Left ventricle myocardium superior (tissue), 1 donor: Measurements from ENCODE around the gene PLAU. TPM values are rescaled to one million over a fixed set of nuclear protein-coding genes. Genes with fewer than 3 reads are reported as not detected.
"Not testable (repeated sequence)": the region's sequence is repeated elsewhere in the genome, so short reads cannot be mapped to it uniquely, and the experiment has no call there.

Experiments used
- ATAC-seq: fragments of 200-7000 bp; cut with Tn5 transposase; one replicate; pipeline ENCODE4 v1.9.1; 2020; ENCODE audit warnings: mild to moderate bottlenecking, moderate library complexity
- DNase-seq: peaks from one replicate; pipeline ENCODE4 v3.0.0-alpha.2; 2020
- intact Hi-C: fragments of 100-400 bp; cut with micrococcal nuclease; formaldehyde crosslinking; loops from one replicate; pipeline ENCODE4 v1.11.0; 2022
- total RNA-seq: library from RNA; stranded (reverse); fragmentation: NEBNext Ultra II Directional; extraction: Animal tissue kit (Norgen Biotek cat#: 25700); gene quantifications from one replicate; pipeline ENCODE4 v1.2.1, GENCODE V29; 2021
- donor health status: DM: no; HTN: yes; CAD: no; lungs with severe emphysema.

The PLAU gene
- total RNA-seq, 1 donor from 2014 or later = 6.6 TPM

DNA sequence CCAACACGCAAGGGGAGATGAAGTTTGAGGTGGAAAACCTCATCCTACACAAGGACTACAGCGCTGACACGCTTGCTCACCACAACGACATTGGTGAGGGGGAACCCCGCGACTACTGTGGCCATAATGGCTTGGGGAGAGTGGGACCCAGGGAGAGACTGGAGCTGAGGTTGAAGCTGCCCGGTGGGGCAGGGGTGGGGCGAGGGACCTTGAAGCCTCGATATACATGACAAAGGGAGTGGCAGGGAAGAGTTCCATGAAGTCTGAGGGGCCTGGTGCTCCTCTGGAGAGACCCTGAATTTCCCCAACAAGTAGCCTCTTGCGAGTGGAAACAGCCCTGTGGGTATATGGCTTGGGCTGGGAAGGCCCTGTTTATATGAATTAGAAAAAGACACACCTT is 3.1 kb downstream of the PLAU start:
- DNase-seq (no peak), ATAC-seq (no peak)
- intact Hi-C loops = no loop called here

- DNase-seq = no peak
- intact Hi-C loops = no loop called here
- ATAC-seq = no peak
Observed at GRCh38 chr10:73915206-73915851, 4.4 kb downstream of the PLAU start.

DNA sequence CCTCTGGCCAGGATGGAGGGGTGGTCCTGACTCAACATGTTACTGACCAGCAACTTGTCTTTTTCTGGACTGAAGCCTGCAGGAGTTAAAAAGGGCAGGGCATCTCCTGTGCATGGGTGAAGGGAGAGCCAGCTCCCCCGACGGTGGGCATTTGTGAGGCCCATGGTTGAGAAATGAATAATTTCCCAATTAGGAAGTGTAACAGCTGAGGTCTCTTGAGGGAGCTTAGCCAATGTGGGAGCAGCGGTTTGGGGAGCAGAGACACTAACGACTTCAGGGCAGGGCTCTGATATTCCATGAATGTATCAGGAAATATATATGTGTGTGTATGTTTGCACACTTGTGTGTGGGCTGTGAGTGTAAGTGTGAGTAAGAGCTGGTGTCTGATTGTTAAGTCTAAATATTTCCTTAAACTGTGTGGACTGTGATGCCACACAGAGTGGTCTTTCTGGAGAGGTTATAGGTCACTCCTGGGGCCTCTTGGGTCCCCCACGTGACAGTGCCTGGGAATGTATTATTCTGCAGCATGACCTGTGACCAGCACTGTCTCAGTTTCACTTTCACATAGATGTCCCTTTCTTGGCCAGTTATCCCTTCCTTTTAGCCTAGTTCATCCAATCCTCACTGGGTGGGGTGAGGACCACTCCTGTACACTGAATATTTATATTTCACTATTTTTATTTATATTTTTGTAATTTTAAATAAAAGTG is 6.0 kb downstream of the PLAU start:
- no peak for DNase-seq
- intact Hi-C loops = no loop called here
- peak; percentile 39 for ATAC-seq

GRCh38 chr10:73917566-73918305 is 6.8 kb downstream of the PLAU start:
- intact Hi-C loops = no loop called here
- ATAC-seq (no peak), DNase-seq (no peak)

- intact Hi-C loops, ATAC-seq, DNase-seq: not testable (repeated sequence)
Observed at GRCh38 chr10:73919481-73919880, 8.5 kb downstream of the PLAU start.

- ATAC-seq (peak; percentile 89), DNase-seq (peak; percentile 66)
- intact Hi-C loops = no loop called here
Observed at GRCh38 chr10:73920089-73920488, 9.2 kb downstream of the PLAU start.

- no peak for DNase-seq
- intact Hi-C loops = no loop called here
- ATAC-seq = no peak
Observed at GRCh38 chr10:73922007-73922863, 11.3 kb downstream of the PLAU start.

GRCh38 chr10:73922864-73923133 is 11.9 kb downstream of the PLAU start:
- ATAC-seq (no peak), DNase-seq (no peak)
- intact Hi-C loops = no loop called here

DNA sequence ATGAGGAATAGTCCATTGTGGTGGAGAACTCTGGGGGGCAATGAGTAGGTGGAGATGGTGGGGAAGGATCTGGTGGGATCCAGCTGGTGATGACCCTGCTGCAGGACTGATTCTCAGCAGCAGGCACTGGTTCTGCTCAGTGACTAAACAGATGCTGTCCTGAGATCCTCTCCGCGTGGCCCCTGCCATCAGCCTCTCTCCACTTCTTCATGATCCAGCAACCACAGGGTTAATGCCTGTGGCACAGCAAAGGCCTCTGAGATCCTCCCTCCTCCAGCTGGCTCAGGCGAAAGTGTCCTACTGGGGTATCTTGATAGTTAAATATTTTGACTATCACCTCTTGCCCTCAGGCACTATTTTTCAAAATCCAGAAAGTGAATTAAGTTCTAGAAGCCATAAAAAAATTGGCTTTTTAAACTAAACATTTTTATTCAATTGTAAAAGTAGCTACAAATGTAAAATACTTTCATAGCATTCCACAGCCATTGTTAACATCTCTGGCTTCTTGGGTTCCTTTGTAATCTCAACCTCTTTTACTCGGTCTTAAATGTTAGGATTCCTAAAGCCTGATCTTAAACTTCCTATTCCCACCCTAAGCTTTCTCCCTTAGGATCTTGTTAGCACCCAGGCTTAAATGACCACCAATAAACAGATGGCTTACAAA is 13.1 kb downstream of the PLAU start:
- intact Hi-C loops = no loop called here
- no peak for DNase-seq
- ATAC-seq = no peak

GRCh38 chr10:73924935-73925334 is 14.0 kb downstream of the PLAU start:
- DNase-seq = no peak
- no peak for ATAC-seq
- intact Hi-C loops = no loop called here

GRCh38 chr10:73925539-73925938 is 14.6 kb downstream of the PLAU start:
- intact Hi-C loops = no loop called here
- no peak for ATAC-seq
- DNase-seq = no peak

- ATAC-seq (peak; percentile 51), DNase-seq (no peak)
- intact Hi-C loops = no loop called here
Observed at GRCh38 chr10:73926152-73926764, 15.3 kb downstream of the PLAU start.

GRCh38 chr10:73930630-73931327 is 19.8 kb downstream of the PLAU start:
- ATAC-seq, DNase-seq, intact Hi-C loops: not testable (repeated sequence)

DNA sequence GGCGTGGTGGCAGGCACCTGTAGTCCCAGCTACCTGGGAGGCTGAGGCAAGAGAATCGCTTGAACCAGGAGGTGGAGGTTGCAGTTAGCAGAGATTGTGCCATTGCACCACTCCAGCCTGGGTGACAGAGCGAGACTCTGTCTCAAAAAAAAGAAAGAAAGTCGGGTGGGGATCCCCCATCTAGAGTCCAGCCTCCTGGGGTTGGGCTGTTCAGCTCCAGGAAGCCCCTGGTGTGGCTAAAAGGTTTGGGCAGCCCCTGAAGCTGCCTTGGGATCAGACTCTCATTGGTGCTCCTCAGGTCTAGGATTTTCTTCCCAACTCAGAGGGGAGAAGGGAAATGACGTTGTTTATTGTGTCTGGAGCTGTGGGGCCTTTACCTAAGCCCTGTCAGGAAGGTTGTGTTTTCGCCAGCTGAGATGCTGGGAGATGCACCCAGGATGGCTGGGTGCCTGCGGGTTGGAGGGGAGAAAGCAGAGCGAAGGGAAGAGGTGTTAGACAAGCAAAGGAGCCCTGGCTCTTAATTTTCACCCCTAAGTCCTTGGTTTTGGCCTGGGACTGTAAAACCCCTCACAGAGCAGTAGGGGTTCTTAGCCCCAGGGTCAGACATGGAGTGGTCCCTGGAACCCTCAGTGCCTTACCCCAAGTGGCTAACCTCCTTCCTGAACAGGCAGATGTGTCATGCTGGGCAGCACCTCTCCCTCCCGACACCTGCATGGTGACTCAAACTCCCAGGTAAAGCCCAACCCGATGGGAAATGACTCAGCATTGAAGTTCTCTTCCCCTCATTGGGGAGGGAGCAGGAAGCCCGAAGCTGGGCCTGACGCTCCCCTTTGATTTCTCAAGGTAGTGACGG is 21.1 kb downstream of the PLAU start:
- DNase-seq (no peak), ATAC-seq (no peak)
- intact Hi-C loops = no loop called here

DNA sequence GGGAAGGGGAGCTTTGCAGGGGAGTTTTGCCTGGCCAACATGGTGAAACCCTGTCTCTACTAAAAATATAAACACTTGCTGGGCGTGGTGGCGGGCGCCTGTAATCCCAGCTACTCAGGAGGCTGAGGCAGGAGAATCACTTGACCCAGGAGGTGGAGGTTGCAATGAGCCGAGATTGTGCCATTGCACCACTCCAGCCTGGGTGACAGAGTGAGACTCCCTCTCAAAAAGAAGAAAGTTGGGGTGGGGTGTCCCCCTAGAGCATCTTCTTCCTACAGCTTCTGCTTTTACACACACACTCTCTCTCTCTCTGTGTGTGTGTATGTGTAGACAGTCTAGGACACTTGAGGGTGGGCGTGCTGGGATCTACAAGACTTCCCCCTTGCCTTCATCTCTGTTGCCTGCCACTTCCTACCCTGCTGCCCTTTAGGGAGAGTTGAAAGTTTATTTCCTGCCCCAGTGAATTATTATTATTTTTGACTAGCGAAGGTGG is 21.7 kb downstream of the PLAU start:
- ATAC-seq (no peak), DNase-seq (no peak)
- intact Hi-C loops = no loop called here

GRCh38 chr10:73934074-73934473 is 23.1 kb downstream of the PLAU start:
- DNase-seq (no peak), ATAC-seq (no peak)
- intact Hi-C loops = no loop called here

DNA sequence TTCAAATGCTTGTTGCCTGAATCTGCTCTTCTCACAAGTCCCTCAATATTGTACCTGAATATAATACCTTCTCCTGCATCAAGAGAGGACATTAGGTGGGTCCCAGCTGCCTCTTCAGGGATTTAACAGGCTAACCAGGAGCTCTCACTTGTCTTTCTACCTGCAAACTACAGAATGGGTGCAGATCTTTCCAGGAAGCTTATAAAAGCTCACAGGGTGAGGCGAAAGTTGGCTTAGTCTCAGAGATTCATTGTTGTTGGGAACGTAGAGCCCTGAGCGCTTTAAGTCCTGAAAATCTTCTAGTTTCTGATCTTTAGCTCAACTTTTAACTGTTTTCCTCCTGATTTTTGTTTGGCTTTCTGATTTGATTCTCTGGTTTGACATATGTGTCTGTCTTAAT is 25.0 kb downstream of the PLAU start:
- ATAC-seq = no peak
- intact Hi-C loops = no loop called here
- DNase-seq = no peak
